GM18499 (cell line): ENCODE data around the gene SATL1.
"Not testable (repeated sequence)": the region's sequence is repeated elsewhere in the genome, so short reads cannot be mapped to it uniquely, and the experiment has no call there.

ENCODE experiments used
- ATAC-seq: cut with Tn5 transposase; IDR thresholded peaks from one replicate; pipeline ENCODE4 v1.9.1; 2021; ENCODE audit warnings: moderate number of reproducible peaks; ENCODE audit not compliant: insufficient read depth, unreplicated experiment

The SATL1 gene

DNA sequence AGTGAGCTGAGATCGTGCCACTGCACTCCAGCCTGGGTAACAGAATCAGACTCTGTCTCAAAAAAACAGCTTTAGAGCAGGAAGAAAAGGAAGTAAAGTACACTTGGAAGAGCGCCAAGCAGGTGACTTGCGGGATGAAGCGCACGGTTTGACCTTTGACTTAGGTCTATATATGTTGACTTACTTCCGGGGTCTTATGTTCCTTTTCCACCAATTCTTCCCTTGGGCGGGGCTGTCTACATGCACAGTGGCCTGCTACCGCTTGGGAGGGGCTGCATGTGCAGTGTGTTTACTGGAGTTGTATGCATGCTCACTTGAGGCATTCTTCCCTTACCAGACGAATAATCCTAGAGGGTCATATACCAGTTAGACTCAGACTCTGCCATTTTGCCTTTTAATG is 131.3 kb downstream of the SATL1 start:
- no peak for ATAC-seq

DNA sequence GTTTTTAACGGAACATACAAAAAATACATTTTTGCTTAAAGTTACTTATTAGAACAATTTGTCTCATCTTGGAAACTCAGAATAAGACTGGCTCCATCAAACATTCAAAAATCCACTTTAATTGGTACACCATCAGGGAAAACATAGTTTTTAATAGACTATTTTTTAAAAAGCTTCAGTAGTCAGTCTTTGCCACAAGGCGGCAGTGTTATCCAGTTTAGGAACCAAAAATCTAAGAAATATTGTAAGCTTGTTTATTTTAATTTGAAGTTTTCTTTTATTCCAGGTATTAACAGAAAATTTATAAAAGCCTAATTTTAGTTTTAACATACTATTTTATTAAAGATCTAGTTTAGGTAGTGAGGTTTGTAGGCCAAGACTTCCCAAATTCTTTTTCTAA is 132.2 kb downstream of the SATL1 start:
- no peak for ATAC-seq

DNA sequence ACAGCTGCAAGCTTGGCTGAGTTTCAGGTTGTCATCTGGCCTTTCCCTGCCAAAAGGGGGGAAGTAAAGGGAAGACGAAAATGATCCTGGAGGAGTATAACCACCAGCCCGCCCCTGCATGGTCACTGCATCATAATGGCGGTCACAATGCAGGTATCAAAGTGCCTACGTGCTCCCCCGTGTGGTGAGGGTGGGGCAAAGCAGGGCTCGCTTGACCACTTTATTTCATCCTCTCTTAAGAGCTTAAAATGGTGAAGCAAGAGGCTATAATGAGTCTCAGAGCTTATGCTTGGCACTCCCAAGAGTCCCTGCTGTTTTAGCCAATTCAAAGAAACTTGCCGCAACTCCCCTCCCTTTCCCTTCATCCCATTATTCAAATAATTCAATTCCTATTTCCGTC is 134.3 kb downstream of the SATL1 start:
- no peak for ATAC-seq

DNA sequence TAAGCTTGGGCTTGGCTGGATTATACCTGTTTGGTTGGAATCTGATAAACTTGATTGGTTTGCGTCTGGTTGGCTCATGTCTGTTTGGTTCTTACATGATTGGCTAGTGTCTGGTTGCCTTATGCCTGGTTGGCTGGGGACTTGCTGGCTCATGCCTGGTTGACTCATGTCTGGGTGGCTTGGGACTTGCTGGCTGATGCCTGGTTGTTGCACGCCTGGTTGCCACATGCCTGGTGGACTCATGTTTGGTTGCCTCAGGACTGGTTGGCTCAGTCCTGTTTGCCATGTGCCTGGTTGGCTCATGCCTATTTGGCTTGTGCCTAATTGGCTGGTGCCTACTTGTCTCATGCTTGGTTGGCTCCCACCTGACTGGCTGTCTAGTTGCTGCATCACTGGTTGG is 135.4 kb downstream of the SATL1 start:
- no peak for ATAC-seq

DNA sequence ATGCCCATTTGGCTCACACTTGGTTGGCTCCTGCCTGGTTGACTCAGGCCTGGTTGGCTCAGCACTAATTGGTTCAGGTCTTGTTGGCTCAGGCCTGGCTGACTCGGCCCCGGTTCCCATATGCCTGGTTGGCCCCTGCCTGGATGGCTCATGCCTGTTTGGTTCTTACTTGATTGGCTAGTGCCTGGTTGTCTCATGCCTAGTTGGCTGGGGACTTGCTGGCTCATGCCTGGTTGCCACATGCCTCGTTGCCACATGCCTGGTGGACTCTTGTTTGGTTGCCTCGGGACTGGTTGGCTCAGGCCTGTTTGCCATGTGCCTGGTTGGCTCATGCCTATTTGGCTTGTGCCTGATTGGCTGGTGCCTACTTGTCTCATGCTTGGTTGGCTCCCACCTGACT is 136.2 kb downstream of the SATL1 start:
- ATAC-seq = no peak

DNA sequence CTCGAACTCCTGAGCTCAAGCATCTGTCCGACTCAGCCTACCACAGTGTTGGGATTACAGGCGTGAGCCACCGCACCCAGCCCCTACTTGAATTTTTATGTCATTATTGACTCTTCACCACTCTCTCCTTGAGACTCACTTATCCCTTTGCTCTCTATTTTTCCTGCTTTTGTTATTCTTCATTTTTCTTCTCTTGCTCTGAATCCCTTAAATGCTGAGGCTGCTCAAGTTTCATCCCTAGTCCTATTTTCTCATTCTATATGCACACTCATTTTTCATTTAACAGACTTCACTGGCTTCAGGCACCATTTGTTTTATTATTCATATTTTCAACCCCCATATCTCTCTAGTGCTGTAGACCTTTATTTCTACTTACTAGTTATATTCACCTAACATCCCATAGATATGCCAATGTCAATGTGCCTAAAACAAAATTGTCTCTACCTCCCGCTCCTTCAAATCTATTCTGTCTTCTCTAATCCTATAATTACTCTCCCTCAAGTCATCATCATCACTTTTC is 154.2 kb downstream of the SATL1 start:
- no peak for ATAC-seq

DNA sequence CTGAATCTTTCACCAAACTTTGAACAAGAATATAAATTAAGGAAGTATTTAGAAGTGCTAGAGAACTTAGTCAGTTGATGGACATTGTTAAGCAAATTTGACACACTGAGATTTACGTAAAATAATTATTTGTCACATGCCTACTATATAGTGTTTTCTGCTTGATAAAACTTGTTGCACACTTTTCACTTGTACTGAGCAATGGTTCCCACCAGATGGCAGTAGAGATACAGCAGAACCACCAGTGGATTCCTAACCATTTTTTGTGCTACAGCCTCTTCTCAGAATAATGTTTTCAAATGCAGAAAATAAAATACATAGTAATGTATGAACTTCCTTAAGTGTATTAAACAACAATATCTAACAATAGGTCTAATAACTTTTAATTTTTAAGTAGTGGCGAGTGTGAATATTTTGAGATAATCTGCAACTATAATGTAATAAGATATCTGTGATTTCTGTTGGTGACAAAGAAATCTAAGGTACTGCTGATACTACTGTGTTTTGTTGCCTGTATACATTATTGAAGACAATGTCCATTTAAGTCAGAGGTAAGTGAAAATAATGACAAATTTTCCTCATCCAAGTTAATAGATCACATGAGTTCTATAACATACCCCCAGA is 158.7 kb downstream of the SATL1 start:
- peak; percentile 98 for ATAC-seq

DNA sequence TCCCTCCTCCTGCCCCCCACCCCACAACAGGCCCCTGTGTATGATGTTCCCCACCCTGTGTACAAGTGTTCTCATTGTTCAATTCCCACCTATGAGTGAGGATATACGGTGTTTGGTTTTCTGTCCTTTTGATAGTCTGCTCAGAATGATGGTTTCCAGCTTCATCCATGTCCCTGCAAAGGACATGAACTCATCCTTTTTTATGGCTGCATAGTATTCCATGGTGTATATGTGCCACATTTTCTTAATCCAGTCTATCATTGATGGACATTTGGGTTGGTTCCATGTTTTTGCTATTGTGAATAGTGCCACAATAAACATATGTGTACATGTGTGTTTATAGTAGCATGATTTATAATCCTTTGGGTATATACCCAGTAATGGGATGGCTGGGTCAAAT is 166.3 kb downstream of the SATL1 start:
- ATAC-seq = not testable (repeated sequence)

DNA sequence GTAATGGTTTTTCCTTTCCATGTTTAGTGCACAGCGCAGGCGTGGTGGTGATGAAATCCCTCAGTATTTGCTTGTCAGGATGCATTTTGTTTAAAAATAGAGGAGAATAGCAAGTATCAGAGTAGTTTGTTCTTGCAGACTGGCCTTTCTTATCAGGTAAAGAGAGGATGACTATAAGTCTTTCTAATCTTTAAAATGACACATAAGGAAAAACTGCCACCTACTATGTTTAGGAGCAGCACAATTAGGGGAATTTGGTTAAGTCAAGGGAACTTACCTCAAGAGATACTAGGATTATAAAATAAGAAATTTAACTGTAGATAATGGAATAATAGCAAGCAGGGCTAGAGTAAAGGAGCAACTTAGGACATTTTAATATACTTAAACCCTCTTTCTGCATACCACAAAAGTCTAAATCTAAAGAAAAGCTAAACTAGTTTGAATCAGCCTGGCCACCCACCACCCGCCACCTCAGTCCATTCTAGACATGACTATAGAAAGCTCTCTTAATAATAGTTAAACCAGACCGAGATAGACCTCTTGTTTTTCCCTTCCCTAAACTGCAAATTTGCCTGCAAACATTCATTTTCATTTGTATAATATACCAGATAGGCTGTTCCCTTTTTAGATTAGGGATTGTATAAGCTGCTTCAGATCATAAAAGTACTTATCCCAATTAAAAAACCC is 177.9 kb downstream of the SATL1 start:
- no peak for ATAC-seq

DNA sequence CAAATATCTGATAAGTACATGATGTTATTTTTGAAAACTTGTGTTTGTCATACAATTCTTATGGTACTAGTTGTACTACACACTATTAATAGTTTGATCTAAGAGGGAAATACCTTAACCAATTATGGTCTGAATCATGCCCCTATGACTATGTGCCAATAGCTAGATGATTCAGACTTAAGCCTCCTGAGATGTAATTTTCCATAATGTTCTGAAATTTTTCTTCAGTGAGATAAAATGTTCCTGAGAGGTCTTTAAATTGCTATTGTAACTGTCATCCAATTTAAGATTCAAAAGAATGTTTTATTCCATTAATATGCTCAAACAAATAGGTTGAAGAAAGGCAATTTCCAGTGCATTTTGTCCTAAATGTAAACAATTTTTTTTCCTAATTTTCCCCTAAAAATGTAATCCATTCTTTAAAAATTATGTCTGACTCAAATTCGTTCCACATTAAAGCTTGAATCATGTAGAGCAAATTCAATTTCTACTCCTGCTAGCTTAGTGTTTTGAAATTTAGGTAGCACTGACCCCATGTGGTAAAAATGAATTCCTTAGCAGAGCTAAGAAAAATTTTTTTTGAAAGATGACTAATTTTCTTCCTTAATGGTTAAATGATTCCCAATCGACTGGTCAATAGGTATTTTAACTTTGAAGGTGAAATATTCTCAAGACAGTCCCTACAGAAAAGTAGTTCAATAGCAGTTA is 190.8 kb downstream of the SATL1 start:
- no peak for ATAC-seq

DNA sequence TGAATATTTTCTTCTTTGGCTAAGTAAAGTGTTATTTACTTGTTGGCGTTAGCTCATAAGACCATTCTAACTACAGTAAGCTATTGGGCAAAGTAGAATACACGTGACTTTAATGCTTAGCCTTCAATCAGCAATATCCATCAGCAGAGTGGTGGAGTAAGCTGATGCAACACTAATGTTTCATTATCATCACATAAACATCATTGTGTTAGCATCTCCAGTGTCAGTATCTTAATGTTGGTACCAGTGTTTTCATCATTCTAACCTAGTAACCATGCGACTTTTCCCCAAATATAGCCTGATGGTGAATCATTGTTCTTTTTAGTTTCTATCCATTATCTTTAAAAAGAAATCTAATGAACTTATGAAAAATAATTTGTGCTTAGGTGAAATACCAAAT is 191.4 kb downstream of the SATL1 start:
- no peak for ATAC-seq

DNA sequence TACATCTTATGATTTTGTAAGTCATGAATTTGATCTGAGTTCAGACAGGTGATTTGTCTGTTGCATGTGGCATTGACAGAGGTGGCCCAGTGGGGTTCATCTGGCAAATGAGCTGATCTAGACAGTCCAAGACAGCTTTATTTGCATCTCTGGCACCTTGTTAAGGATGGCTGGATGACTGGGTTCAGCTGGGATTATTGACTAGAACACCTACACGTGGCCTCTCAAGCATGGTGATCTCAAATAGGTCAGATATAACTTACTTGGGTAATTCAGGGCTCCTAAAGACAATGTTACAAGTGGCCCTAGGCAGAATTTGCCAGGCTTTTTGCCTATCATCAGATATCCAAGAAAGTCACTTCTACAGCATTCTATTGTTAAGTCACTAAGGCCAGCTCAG is 192.0 kb downstream of the SATL1 start:
- ATAC-seq = no peak
